HG03064 (cell line): ENCODE data around the gene CACNA1D.
"Not testable (repeated sequence)": the region's sequence is repeated elsewhere in the genome, so short reads cannot be mapped to it uniquely, and the experiment has no call there.

Source experiments
- ATAC-seq: cut with Tn5 transposase; IDR thresholded peaks from one replicate; pipeline ENCODE4 v1.9.1; 2021; ENCODE audit warnings: low read depth; ENCODE audit not compliant: unreplicated experiment

The CACNA1D gene

GRCh38 chr3:53604232-53604631 is 109.8 kb downstream of the CACNA1D start:
- no peak for ATAC-seq

- ATAC-seq: no peak
These were observed 112.4 kb downstream of the CACNA1D start for GRCh38 chr3:53606793-53607192.

GRCh38 chr3:53612508-53612907 is 118.1 kb downstream of the CACNA1D start:
- ATAC-seq: no peak

DNA sequence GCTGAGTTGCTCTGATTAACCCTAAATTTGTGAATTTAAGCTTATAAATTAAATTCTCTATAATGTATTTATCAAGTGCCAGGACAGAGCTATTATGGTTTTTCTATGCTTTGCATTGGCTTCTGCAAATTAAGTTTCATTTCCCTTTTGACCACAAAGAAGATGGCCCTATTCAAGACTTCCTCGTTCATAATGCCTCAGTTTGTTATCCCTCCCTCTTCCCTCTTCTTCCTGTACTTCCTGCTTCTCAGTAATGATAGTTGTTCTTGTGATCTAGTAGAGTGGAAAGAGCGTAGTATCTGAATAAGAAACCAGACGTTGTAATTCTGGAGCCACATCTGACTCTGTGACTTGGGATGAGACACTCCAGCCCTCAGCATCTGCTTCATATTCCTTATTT is 118.7 kb downstream of the CACNA1D start:
- no peak for ATAC-seq

DNA sequence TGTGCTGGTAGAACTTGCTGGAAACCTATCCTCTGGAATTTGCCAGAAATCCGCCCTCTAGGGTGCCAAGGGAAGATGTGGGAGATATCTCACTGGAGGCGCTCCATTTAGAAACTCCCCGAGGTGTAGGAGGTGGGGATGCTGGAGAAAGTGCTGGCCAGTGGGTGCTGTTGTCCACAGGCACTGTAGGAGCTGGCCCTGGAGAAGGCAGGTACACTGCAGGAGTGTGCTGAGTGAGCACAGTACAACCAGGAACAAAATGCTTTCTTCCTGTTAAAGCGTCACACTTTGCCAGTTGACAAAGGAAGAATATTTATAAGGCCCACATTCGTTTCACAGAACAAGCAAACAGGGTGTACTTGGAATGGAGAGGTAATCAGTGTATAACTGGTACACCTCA is 119.9 kb downstream of the CACNA1D start:
- no peak for ATAC-seq

- no peak for ATAC-seq
These were observed 121.9 kb downstream of the CACNA1D start for GRCh38 chr3:53616321-53616720.

- no peak for ATAC-seq
These were observed 122.8 kb downstream of the CACNA1D start for GRCh38 chr3:53616971-53617892.

DNA sequence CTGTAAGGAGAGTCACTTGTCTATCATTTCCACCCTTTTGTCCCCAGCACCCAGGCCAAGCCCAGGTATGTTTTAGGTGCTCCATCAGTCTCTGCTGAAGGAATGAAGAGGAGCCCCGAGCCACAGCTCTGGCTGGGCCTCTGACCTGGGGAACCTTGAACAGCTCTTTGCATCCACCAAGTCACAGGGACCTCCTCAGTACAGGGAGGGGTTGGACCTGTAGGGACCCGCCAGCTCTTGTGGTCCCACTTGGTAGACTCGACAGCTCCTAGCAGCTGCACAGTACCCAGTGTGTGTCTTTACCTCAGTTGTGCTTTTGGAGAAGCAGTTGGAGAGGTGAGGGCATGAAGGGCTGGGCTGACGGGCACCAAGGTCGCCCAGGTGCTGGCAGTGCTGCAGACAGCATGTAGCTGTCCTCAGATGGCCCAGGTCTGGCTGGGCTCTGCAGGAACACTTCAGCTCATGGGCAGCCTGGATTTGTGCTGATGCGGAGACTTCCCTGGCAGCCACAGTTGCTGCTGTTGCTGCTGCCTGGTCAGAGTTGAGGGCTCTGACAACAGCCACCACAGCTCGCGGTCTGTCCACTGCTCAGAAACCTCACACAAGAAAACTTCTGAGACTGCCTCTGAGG is 123.6 kb downstream of the CACNA1D start:
- no peak for ATAC-seq

GRCh38 chr3:53618524-53618906 is 124.1 kb downstream of the CACNA1D start:
- no peak for ATAC-seq

GRCh38 chr3:53618936-53619335 is 124.5 kb downstream of the CACNA1D start:
- ATAC-seq: no peak

DNA sequence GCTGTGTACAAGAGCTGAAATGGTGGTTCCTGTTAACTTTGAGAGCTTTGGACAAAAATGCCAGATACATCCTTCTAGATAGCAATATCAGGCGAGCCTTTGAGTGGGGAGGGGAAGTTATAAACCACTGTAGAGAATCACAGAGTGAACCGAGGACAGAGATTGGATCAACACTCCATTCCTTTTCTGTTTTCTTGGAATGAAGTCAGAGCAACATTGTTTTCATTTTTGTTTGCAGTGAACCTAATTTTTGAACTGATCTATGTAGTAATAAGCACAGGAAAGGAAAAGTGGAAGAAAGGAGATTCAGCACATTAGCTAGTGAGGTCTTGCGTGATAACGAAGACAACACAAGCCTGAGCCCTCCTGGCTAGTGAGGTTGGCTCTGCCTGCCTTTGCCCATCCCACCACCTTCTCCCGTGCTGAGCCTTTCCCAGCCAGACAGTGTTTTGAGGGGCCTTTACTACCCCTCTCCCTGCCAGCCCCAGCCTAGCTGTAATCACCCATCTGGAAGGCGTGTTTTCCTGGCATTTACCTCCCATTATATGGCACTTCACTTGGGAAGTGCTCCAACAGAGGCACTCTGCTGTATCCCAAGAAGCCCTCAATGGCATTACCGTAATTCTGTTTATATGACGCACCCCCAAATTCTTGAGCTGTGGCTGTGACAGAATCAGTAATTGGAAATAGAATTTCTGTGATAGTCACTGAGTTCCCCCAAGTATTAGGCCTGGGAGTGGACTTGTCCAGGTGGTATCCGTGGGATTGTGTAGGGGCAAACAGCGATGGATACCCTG is 129.8 kb downstream of the CACNA1D start:
- ATAC-seq: no peak

GRCh38 chr3:53626876-53627275 is 132.5 kb downstream of the CACNA1D start:
- ATAC-seq: no peak

DNA sequence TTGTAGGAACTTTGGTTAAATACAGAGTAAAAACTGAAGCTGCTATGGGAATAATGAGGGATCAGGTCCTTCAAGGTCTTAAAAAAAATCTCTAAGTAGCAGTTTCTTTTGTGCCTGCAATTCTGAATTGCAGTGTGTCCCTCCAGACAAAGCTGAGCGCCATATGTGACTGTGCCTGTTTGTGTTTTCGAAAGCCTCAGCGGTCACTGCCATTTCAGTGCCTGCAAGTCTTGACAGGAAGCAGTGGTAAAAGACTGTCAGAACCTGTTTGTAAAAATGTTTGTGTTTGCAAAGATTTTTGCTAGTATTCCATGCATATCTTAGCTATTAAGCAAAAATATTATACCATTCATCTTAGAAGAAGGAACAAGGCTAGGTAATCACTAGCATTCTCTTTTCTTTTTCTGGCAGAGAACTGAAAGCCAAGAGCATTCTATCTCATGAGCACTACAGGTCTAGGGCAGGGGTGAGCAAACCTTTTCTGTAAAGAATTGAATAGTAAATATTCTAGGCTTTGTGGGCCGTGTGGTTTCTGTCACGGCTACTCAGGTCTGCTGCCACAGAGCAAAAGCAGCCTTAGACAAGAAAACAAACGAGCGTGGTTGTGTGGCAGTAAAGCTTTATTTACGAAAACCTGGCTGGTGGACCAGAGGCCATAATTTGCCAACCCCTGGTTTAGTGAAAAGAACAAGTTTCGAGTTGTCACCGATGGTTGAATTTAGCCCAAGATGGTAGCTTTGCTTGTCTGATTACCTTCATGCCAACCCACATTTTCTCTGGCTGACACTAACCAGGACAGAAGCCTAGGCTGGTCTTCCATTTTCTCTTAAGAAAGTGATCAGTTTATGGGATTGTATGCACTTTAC is 134.4 kb downstream of the CACNA1D start:
- no peak for ATAC-seq

DNA sequence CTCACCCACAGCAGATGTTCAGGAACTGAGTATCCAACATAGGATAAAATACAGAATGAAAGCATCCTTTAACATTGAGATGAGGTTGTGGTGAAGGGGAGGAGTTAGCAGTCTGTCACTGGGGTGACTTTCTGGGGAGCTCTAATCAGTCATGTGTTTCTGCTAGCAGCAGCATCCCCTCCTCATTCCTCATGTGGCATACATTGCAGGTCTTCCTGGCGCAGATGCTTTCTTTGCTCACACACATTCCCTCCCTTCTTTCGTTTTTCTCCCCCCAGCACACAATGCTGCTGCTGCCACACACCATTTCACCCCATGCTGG is 135.0 kb downstream of the CACNA1D start:
- no peak for ATAC-seq

DNA sequence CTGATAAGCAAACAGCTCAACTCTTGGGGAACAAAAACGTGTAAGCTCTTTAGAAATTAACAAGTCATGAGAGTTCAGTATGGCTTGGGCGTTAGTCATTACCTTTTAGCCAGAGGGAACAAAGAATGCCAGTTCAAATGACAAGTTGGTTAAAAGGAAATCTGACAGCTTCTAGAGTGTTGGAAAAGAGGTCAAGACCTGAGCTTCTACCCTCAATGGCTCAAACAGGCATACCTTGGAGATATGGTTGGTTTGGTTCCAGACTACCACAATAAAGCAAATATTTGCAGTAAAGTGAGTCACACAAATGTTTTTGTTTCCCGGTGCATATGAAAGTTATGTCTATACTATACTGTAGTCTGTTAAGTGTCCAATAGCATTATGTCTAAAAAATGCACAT is 136.1 kb downstream of the CACNA1D start:
- no peak for ATAC-seq

DNA sequence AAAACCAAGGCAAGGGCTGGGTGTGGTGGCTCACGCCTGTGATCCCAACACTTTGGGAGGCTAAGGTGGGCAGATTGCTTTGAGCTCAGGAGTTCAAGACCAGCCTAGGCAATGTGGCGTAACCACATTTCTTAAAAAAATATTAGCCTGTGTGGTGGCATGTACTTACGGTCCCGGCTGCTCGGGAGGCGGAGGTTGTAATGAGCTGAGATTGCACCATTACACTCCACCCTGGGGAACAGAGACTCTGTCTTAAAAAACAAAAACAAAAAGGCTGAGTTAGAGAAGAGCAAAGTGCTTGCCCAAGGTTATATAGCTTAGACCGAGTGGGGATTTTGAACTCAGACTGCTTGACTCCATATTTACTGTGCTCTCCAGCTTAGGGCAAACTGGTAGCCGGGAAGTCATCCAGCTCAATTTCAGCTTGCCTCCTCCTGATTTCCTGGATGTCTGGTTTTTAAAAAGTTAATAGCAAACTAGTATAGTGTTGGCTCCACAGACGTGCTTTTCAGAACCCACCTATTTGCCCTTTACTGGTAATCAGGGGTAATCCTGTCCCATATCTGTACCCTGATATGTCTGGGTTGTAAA is 138.9 kb downstream of the CACNA1D start:
- no peak for ATAC-seq

DNA sequence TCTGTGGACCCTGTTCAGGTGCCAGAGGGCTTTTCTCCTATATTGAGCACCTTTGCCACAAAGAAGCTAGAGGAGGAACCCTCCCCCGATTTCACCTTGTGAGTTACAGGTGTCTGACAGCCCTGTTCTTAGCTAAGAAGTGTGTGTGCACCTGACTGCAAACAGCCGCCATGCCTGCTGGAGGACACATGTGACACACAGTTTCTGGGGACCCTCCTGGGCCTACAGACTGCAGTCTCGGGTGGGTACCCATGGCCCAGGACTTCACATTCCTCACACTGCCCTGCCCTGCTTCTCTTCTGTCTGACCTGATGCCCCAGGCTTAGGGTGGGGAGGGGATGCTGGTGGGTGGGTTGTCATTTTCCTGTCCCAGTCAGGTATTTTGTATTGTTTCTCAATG is 140.6 kb downstream of the CACNA1D start:
- no peak for ATAC-seq

DNA sequence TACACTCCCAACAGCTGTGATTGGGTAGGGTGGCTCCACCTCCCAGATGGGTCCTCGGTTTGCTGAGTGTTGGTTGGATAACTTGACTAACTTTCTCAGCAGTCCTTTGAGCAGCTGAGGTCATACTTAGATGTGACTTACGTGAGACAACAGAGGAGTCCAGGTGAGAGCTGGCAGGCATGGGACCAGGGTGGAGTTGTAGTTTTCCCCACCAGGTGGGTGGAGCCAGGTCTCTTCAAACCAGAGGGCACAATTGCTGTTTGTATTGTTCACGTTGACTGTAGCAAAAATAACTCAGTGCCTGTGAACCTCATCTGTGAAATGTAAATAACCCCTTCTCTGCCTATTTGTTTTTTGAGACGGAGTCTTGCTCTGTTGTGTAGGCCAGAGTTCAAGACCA is 144.4 kb downstream of the CACNA1D start:
- ATAC-seq: not testable (repeated sequence)

- no peak for ATAC-seq
These were observed 147.0 kb downstream of the CACNA1D start for GRCh38 chr3:53641397-53641796.

- ATAC-seq: no peak
These were observed 147.8 kb downstream of the CACNA1D start for GRCh38 chr3:53642211-53642610.
